H1 (cell line): ENCODE results near the gene UBASH3A. TPM values are rescaled to one million over a fixed set of nuclear protein-coding genes. Genes with fewer than 3 reads are reported as not detected.

Experiments used
- CTCF ChIA-PET: fragments of 300-600 bp; sonication (Branson Sonifier 250); formaldehyde crosslinking; loops from one replicate; lab custom pipeline; 2021; ENCODE audit not compliant: partially characterized antibody; lab: Charles Lee
- POLR2A ChIA-PET: fragments of 300-600 bp; sonication (Branson Sonifier 250); formaldehyde crosslinking; loops from one replicate; lab custom pipeline; 2021; ENCODE audit warnings: inconsistent platforms; ENCODE audit not compliant: partially characterized antibody; lab: Charles Lee
- DNase-seq, 2 experiments: peaks; one replicate each; pipeline versions ENCODE4 v3.0.0 to v3.0.0-alpha.2; 2010 to 2022; ENCODE audit warnings: low spot score in 2 of 2, low read depth in 1 of 2, mixed read lengths in 1 of 2
- FAIRE-seq: peaks from 2 replicates; lab custom pipeline; 2011; peaks lifted over from hg19 to GRCh38; lab: Jason Lieb, UNC
- H2AFZ ChIP-seq: 2 replicates; pipeline ENCODE4 v1.8.1; 2012; ENCODE audit warnings: low read length, inconsistent platforms
- H2AK5ac ChIP-seq: 2 replicates; pipeline ENCODE4 v1.6.1; 2013; ENCODE audit warnings: low read depth, low read length
- H2BK120ac ChIP-seq: replicated peaks from 2 replicates; pipeline ENCODE3; 2013; ENCODE audit warnings: low read depth, low read length, inconsistent platforms
- H2BK12ac ChIP-seq: 2 replicates; pipeline ENCODE4 v1.6.1; 2013; ENCODE audit warnings: low read depth, low read length
- H2BK15ac ChIP-seq: 2 replicates; pipeline ENCODE4 v1.6.1; 2013; ENCODE audit warnings: low read length
- H2BK20ac ChIP-seq: 2 replicates; pipeline ENCODE4 v1.6.1; 2013; ENCODE audit warnings: low read length
- H2BK5ac ChIP-seq: 2 replicates; pipeline ENCODE4 v1.6.1; 2013; ENCODE audit warnings: low read depth, low read length
- H3K14ac ChIP-seq: 2 replicates; pipeline ENCODE4 v1.6.1; 2013; ENCODE audit warnings: inconsistent platforms; ENCODE audit not compliant: insufficient read length
- H3K18ac ChIP-seq: 2 replicates; pipeline ENCODE4 v1.6.1; 2013; ENCODE audit warnings: low read length; ENCODE audit errors: extremely low read depth
- H3K23ac ChIP-seq: 2 replicates; pipeline ENCODE4 v1.6.1; 2013; ENCODE audit warnings: inconsistent platforms; ENCODE audit not compliant: insufficient read length
- H3K23me2 ChIP-seq: 2 replicates; pipeline ENCODE4 v1.6.1; 2013; ENCODE audit warnings: low read depth, low read length
- H3K27ac ChIP-seq: 2 replicates; pipeline ENCODE4 v1.6.1; 2011; ENCODE audit warnings: low read depth, low read length, inconsistent platforms
- H3K27me3 ChIP-seq, 4 experiments: replicated peaks in 1 of 4; 1 replicate in 1 of 4; 2 replicates in 3 of 4; pipeline versions ENCODE4 v1.6.1 to v1.8.1; 2011 to 2013; ENCODE audit warnings: low read length in 3 of 4, mild to moderate bottlenecking in 3 of 4, inconsistent platforms in 2 of 4, mixed read lengths in 2 of 4, moderate library complexity in 1 of 4; ENCODE audit not compliant: control insufficient read depth in 3 of 4, insufficient read depth in 3 of 4; ENCODE audit errors: extremely low read depth in 1 of 4
- H3K36me3 ChIP-seq, 4 experiments: 2 replicates each; pipeline versions ENCODE4 v1.6.1 to v1.8.1; 2011 to 2013; ENCODE audit warnings: mild to moderate bottlenecking in 4 of 4, low read length in 3 of 4, moderate library complexity in 2 of 4, control low read depth in 1 of 4, inconsistent platforms in 1 of 4; ENCODE audit not compliant: insufficient read depth in 4 of 4, control insufficient read depth in 2 of 4
- H3K4ac ChIP-seq: replicated peaks from 2 replicates; pipeline ENCODE3; 2013; ENCODE audit warnings: low read length, low read depth, mixed read lengths, inconsistent platforms; ENCODE audit not compliant: insufficient read length
- H3K4me1 ChIP-seq, 4 experiments: replicated peaks in 1 of 4; 1 replicate in 1 of 4; 2 replicates in 3 of 4; pipeline versions ENCODE4 v1.6.1 to v1.8.1; 2011 to 2013; ENCODE audit warnings: low read length in 3 of 4, inconsistent platforms in 2 of 4, mixed read lengths in 1 of 4; ENCODE audit not compliant: insufficient read depth in 4 of 4, control insufficient read depth in 3 of 4
- H3K4me2 ChIP-seq, 2 experiments: 2 replicates each; pipeline versions ENCODE4 v1.6.1 to v1.8.1; 2011 to 2013; ENCODE audit warnings: low read depth in 2 of 2, low read length in 2 of 2, control low read depth in 1 of 2, inconsistent platforms in 1 of 2, mild to moderate bottlenecking in 1 of 2; ENCODE audit not compliant: insufficient read depth in 1 of 2
- H3K4me3 ChIP-seq, 4 experiments: fragments of 200-600, 300-600 bp in 1 of 4; sonication (generic), shearing (Covaris generic), sonication (Bioruptor Twin) in 1 of 4; 2 replicates each; pipeline versions ENCODE4 v1.5.1 to v1.8.1; 2011 to 2016; ENCODE audit warnings: low read length in 4 of 4, low read depth in 3 of 4, control low read depth in 2 of 4, inconsistent platforms in 2 of 4, mild to moderate bottlenecking in 2 of 4, mixed read lengths in 1 of 4, moderate library complexity in 1 of 4; ENCODE audit not compliant: insufficient read depth in 2 of 4; ENCODE audit errors: extremely low read depth in 1 of 4
- H3K56ac ChIP-seq: replicated peaks from 2 replicates; pipeline ENCODE3; 2013; ENCODE audit warnings: low read depth, mild to moderate bottlenecking, mixed read lengths, low read length, inconsistent platforms; ENCODE audit not compliant: insufficient read length
- H3K79me1 ChIP-seq: 2 replicates; pipeline ENCODE4 v1.6.1; 2013; ENCODE audit warnings: low read depth, low read length, control low read depth
- H3K79me2 ChIP-seq, 2 experiments: 2 replicates each; pipeline versions ENCODE4 v1.6.1 to v1.8.1; 2012 to 2013; ENCODE audit warnings: low read length in 2 of 2, mild to moderate bottlenecking in 2 of 2, inconsistent platforms in 1 of 2; ENCODE audit not compliant: insufficient read depth in 2 of 2, control insufficient read depth in 1 of 2
- H3K9ac ChIP-seq, 4 experiments: replicated peaks in 1 of 4; 1 replicate in 1 of 4; 2 replicates in 3 of 4; pipeline versions ENCODE4 v1.6.1 to v1.8.1; 2011 to 2013; ENCODE audit warnings: low read depth in 3 of 4, low read length in 3 of 4, control low read depth in 2 of 4, mild to moderate bottlenecking in 2 of 4, moderate library complexity in 2 of 4, inconsistent platforms in 1 of 4; ENCODE audit errors: extremely low read depth in 1 of 4
- H3K9me3 ChIP-seq, 2 experiments: 2 replicates each; pipeline versions ENCODE4 v1.6.1 to v1.8.1; 2012 to 2013; ENCODE audit warnings: mild to moderate bottlenecking in 2 of 2, moderate library complexity in 2 of 2, control low read depth in 1 of 2, inconsistent platforms in 1 of 2, low read depth in 1 of 2, low read length in 1 of 2, mixed read lengths in 1 of 2; ENCODE audit not compliant: insufficient read depth in 2 of 2
- H4K20me1 ChIP-seq, 2 experiments: replicated peaks in 1 of 2; 2 replicates each; pipeline versions ENCODE3 to v1.8.1; 2011 to 2013; ENCODE audit warnings: inconsistent platforms in 2 of 2, low read length in 2 of 2, mild to moderate bottlenecking in 1 of 2; ENCODE audit not compliant: insufficient read depth in 2 of 2, control insufficient read depth in 1 of 2
- H4K5ac ChIP-seq: 2 replicates; pipeline ENCODE4 v1.6.1; 2013; ENCODE audit warnings: low read length, low read depth, mixed read lengths, inconsistent platforms; ENCODE audit not compliant: insufficient read length
- H4K8ac ChIP-seq: 2 replicates; pipeline ENCODE4 v1.8.0; 2013; ENCODE audit warnings: mild to moderate bottlenecking, moderate library complexity, low read length, inconsistent platforms; ENCODE audit not compliant: insufficient read depth; ENCODE audit errors: extremely low read depth
- H4K91ac ChIP-seq: replicated peaks from 2 replicates; pipeline ENCODE3; 2013; ENCODE audit warnings: low read length, mixed read lengths, inconsistent platforms; ENCODE audit not compliant: insufficient read length
- BACH1 ChIP-seq: IDR thresholded peaks from 2 replicates; pipeline ENCODE4 v1.6.1; 2012; ENCODE audit warnings: low read length, improper control_type of control experiment
- CBX5 ChIP-seq: fragments of 300-800, 300-1000 bp; sonication (generic); IDR thresholded peaks from 2 replicates; pipeline ENCODE4 v1.7.1; 2016; ENCODE audit warnings: antibody characterized with exemption, low read length, low read depth
- CBX8 ChIP-seq: fragments of 300-800, 300-1000 bp; sonication (generic); IDR thresholded peaks from 2 replicates; pipeline ENCODE4 v1.7.1; 2016; ENCODE audit warnings: low read depth, low read length, borderline replicate concordance
- E2F6 ChIP-seq: IDR thresholded peaks from 2 replicates; pipeline ENCODE4 v1.6.1; 2012; ENCODE audit warnings: inconsistent platforms
- EP300 ChIP-seq, 2 experiments: IDR thresholded peaks; 1 replicate in 1 of 2; 2 replicates in 1 of 2; pipeline ENCODE4 v1.6.1; 2011 to 2012; ENCODE audit warnings: low read depth in 2 of 2, low read length in 2 of 2, mild to moderate bottlenecking in 2 of 2, borderline replicate concordance in 1 of 2, inconsistent platforms in 1 of 2, moderate library complexity in 1 of 2
- HDAC2 ChIP-seq, 2 experiments: fragments of 300-600 bp in 1 of 2; sonication (generic) in 1 of 2; IDR thresholded peaks; 2 replicates each; pipeline ENCODE4 v1.6.1; 2011 to 2012; ENCODE audit warnings: low read depth in 2 of 2, low read length in 2 of 2, mild to moderate bottlenecking in 2 of 2, moderate library complexity in 2 of 2, borderline replicate concordance in 1 of 2, inconsistent platforms in 1 of 2
- KDM1A ChIP-seq: fragments of 200-600, 300-600 bp; sonication (generic); IDR thresholded peaks from 2 replicates; pipeline ENCODE4 v1.7.1; 2016; ENCODE audit warnings: mild to moderate bottlenecking, low read length, borderline replicate concordance
- MAFK ChIP-seq: IDR thresholded peaks from 2 replicates; pipeline ENCODE4 v1.6.1; 2012; ENCODE audit warnings: low read depth, mild to moderate bottlenecking, improper control_type of control experiment, low read length
- PHF8 ChIP-seq: fragments of 200-600 bp; sonication (generic); conservative IDR thresholded peaks from 2 replicates; pipeline ENCODE4 v1.7.1; 2012; ENCODE audit warnings: low read depth, mild to moderate bottlenecking, inconsistent platforms, low read length, moderate library complexity
- POLR2A ChIP-seq, 2 experiments: IDR thresholded peaks; 1 replicate in 1 of 2; 2 replicates in 1 of 2; pipeline ENCODE4 v1.6.1; 2011; ENCODE audit warnings: low read depth in 2 of 2, low read length in 2 of 2, mild to moderate bottlenecking in 2 of 2; ENCODE audit errors: control extremely low read depth in 1 of 2
- SAP30 ChIP-seq: fragments of 300-600 bp; sonication (generic); IDR thresholded peaks from 2 replicates; pipeline ENCODE4 v1.7.1; 2012; ENCODE audit warnings: low read length, moderate library complexity, mild to moderate bottlenecking, inconsistent platforms; ENCODE audit not compliant: insufficient read depth, insufficient replicate concordance
- SP4 ChIP-seq: IDR thresholded peaks from 2 replicates; pipeline ENCODE4 v1.6.1; 2012; ENCODE audit warnings: low read length, inconsistent platforms
- TCF12 ChIP-seq: IDR thresholded peaks from 2 replicates; pipeline ENCODE4 v1.6.1; 2011; ENCODE audit warnings: low read depth, mild to moderate bottlenecking, low read length
- YY1 ChIP-seq: IDR thresholded peaks from 2 replicates; pipeline ENCODE4 v1.6.1; 2011; ENCODE audit warnings: low read depth, mild to moderate bottlenecking, low read length
- WGBS, 2 experiments: shearing (Covaris generic) in 1 of 2; methylation state at CpG; one replicate each; pipeline versions ENCODE4 v1.1.6 to v1.1.7; 2013 to 2015; ENCODE audit warnings: low lambda C conversion rate in 2 of 2, mixed read lengths in 2 of 2, inconsistent platforms in 1 of 2, low coverage in 1 of 2, missing lambda C conversion rate in 1 of 2; ENCODE audit not compliant: insufficient replicate concordance in 2 of 2, insufficient coverage in 1 of 2, insufficient read length in 1 of 2; ENCODE audit errors: extremely low coverage in 1 of 2, missing lambda C conversion rate in 1 of 2; 5-methylcytosine and 5-hydroxymethylcytosine counted together
- polyA plus RNA-seq, 7 experiments: library from polyadenylated mRNA; depleted of rRNA in 3 of 7; stranded (reverse) in 5 of 7; unstranded in 2 of 7; fragments of >200 nt in 5 of 7; fragments of 200-250 nt in 2 of 7; gene quantifications; 1 replicate in 5 of 7; 2 replicates in 1 of 7; 4 replicates in 1 of 7; pipeline versions ENCODE4 v1.2.1 to v1.2.3, GENCODE V29; 2011 to 2013; ENCODE audit warnings: missing spikeins in 2 of 7, mixed read lengths in 2 of 7
- total RNA-seq: library from RNA; stranded (reverse); fragmentation: NEBNext Ultra II Directional; extraction: Animal tissue kit (Norgen Biotek cat#: 25700); gene quantifications from 2 replicates; pipeline ENCODE4 v1.2.1, GENCODE V29; 2021

Gene UBASH3A
- total and polyA plus RNA-seq, 2 of the 8 experiments (the other 6 are each of a cell fraction or from before 2014, with no cell fraction given), result not detected

- Histone ChIP-seq H3K9me3 (peaks cover 4% of the 10 kb centered on the region in 2 experiments; a peak in 2 of 4 replicates), H3K23me2 (no peaks in the 10 kb centered on the region), H3K27me3 (no peaks in the 10 kb centered on the region; a peak in 1 of 7 replicates), H3K4me2 (no peak overlapping the region), H3K23ac (no peak overlapping the region), H4K8ac (no peak overlapping the region), H3K4ac (no peak overlapping the region), H3K27ac (no peak overlapping the region), H3K9ac (no peak overlapping the region), H2BK5ac (no peak overlapping the region), H3K36me3 (no peaks in the 10 kb centered on the region), H3K4me1 (no peaks in the 10 kb centered on the region), H2AK5ac (no peak overlapping the region), H3K18ac (no peak overlapping the region), H4K5ac (no peak overlapping the region), H3K14ac (no peak overlapping the region), H4K20me1 (no peaks in the 10 kb centered on the region), H2BK15ac (no peak overlapping the region), H3K79me1 (no peaks in the 10 kb centered on the region), H2BK120ac (no peak overlapping the region), H2AFZ (no peak overlapping the region), H2BK20ac (no peak overlapping the region), H3K4me3 (no peak overlapping the region), H3K79me2 (no peaks in the 10 kb centered on the region), H4K91ac (no peak overlapping the region), H2BK12ac (no peak overlapping the region), H3K56ac (no peak overlapping the region)
- WGBS, 2 experiments, result 78% methylated on average over 7 of the region's 7 CpGs; no CpG with 5 or more reads in 1 of the 2 experiments
- ChIA-PET CTCF (interaction anchor here (0.6 to 2.1 kb wide), 5 partner anchors 8 to 92 kb away, joined by 3 to 10 read pairs (median 6); no protein-coding TSS in a partner anchor), POLR2A (no interaction called here)
- no peak for DNase-seq
- FAIRE-seq, result no peak
- no peak for TF ChIP-seq BACH1
- TF ChIP-seq KDM1A, result no peak
- TF ChIP-seq SAP30, result no peak
- no peak for TF ChIP-seq POLR2A (IDR thresholded peaks at IDR 0.05; ENCODE audit: control extremely low read depth in 1 of 2, low read depth in 2 of 2, low read length in 2 of 2)
- TF ChIP-seq MAFK, result no peak
- TF ChIP-seq HDAC2 (IDR thresholded peaks at IDR 0.05; ENCODE audit: borderline replicate concordance in 1 of 2, low read depth in 2 of 2, low read length in 2 of 2), result no peak
- no peak for TF ChIP-seq YY1
- TF ChIP-seq SP4, result no peak
- TF ChIP-seq E2F6, result no peak
- TF ChIP-seq CBX5, result no peak
- no peak for TF ChIP-seq EP300 (IDR thresholded peaks at IDR 0.05; ENCODE audit: borderline replicate concordance in 1 of 2, low read depth in 2 of 2, low read length in 2 of 2)
- TF ChIP-seq PHF8, result no peak
- TF ChIP-seq CBX8, result no peak
- no peak for TF ChIP-seq TCF12
Observed at GRCh38 chr21:42431196-42431595, 27.5 kb downstream of the UBASH3A start.
